Measurements from ENCODE around the gene DOCK3.

DNA sequence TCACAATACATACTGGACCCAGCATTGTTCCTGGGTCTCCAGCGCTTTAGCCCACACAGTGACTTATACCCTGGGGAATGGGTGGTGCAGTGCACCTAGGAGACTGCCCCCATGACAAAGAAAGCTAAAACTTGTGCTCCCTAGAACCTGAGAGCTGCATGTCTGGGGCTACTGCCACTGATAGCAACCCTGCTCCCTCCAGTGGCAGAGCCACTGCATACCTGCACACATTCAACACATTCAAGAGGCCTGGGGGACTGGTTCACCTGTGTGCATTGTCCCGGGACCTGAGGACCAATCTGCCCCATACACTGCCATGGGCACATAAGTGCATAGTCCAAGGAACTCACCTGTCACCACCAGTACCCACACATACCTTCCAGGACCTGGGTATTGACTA is 407.6 kb downstream of the DOCK3 start:
- TF ChIP-seq, protein P1, sequence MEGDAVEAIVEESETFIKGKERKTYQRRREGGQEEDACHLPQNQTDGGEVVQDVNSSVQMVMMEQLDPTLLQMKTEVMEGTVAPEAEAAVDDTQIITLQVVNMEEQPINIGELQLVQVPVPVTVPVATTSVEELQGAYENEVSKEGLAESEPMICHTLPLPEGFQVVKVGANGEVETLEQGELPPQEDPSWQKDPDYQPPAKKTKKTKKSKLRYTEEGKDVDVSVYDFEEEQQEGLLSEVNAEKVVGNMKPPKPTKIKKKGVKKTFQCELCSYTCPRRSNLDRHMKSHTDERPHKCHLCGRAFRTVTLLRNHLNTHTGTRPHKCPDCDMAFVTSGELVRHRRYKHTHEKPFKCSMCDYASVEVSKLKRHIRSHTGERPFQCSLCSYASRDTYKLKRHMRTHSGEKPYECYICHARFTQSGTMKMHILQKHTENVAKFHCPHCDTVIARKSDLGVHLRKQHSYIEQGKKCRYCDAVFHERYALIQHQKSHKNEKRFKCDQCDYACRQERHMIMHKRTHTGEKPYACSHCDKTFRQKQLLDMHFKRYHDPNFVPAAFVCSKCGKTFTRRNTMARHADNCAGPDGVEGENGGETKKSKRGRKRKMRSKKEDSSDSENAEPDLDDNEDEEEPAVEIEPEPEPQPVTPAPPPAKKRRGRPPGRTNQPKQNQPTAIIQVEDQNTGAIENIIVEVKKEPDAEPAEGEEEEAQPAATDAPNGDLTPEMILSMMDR (IDR thresholded peaks at IDR 0.05), result no peak
- no peak for TF ChIP-seq POLR2A (IDR thresholded peaks at IDR 0.05)
